Activated naive CD4-positive, alpha-beta T cell treated with anti-CD3 and anti-CD28 coated beads for 36 hours (primary cell): Measurements from ENCODE around the gene PRRC1. TPM values are rescaled to one million over a fixed set of nuclear protein-coding genes. Genes with fewer than 3 reads are reported as not detected.
"Not testable (repeated sequence)": the region's sequence is repeated elsewhere in the genome, so short reads cannot be mapped to it uniquely, and the experiment has no call there.

Experiments
- CTCF ChIA-PET: fragments of 350-600 bp; sonication (Branson Sonifier 250); formaldehyde crosslinking; loops from one replicate; lab custom pipeline; 2021; ENCODE audit warnings: antibody characterized with exemption; lab: Charles Lee
- DNase-seq: peaks from one replicate; pipeline ENCODE4 v3.0.0-alpha.2; 2020
- H3K27ac Mint-ChIP-seq: one replicate; pipeline ENCODE4 v1.8.0; 2021; ENCODE audit warnings: mild to moderate bottlenecking, mixed read lengths
- H3K27me3 Mint-ChIP-seq: one replicate; pipeline ENCODE4 v1.8.0; 2021; ENCODE audit warnings: low read depth, mixed read lengths
- H3K36me3 Mint-ChIP-seq: one replicate; pipeline ENCODE4 v1.8.0; 2021; ENCODE audit warnings: low read depth, mixed read lengths
- H3K4me1 Mint-ChIP-seq: one replicate; pipeline ENCODE4 v1.8.0; 2021; ENCODE audit warnings: low read depth, mixed read lengths
- H3K4me3 Mint-ChIP-seq: one replicate; pipeline ENCODE4 v1.8.0; 2021; ENCODE audit warnings: mild to moderate bottlenecking, moderate library complexity, mixed read lengths
- H3K9me3 Mint-ChIP-seq: one replicate; pipeline ENCODE4 v1.8.0; 2021; ENCODE audit warnings: mixed read lengths
- intact Hi-C: fragments of 100-400 bp; cut with micrococcal nuclease; formaldehyde crosslinking; loops from one replicate; pipeline ENCODE4 v1.15.1; 2023
- total RNA-seq, 2 experiments: library from RNA; stranded (reverse); gene quantifications; one replicate each; pipeline ENCODE4 v1.2.3, GENCODE V29; 2021

PRRC1 gene
- total RNA-seq, 2 experiments from 2014 or later, result 34.1 to 35.1 TPM

DNA sequence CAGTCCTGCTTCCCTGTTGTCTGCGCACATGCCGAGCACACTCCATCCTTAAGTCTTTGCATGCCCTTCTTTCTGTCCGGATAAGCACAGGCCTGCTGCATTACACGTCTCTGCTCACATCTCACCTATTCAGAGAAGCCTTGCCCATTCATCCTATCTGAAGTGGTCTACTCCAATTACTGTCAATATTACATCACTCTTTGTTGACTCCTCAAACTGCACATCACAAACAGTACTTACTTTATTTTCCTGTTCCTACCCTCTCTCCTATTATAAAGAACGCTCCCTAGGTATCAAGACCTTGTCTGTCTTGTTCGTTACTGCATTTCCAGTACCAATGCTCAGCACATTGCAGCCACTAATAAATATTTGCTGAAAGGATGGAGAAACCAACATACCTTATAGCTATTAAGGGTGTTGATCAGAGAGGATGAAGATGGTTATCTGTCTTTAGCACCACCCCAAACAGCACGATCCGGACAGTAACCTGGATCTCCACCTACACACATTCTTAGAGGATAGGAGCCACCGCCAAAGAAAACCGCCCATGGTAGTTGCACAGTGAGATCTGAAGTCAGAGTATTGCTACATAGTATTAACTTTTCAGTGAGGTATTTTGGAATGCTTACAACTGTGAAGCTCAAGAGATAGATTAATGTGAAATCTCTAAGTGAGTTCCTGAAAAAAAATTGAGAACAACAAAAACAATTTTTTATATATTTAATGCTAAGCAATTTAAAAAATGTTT is 1.6 kb upstream of the PRRC1 start:
- Mint-ChIP-seq H3K36me3 (peaks cover 14% of the 10 kb centered on the region), H3K9me3 (peaks cover 4% of the 10 kb centered on the region), H3K27ac (no peak overlapping the region), H3K4me1 (peaks cover 21% of the 10 kb centered on the region), H3K4me3 (no peak overlapping the region), H3K27me3 (peaks cover 7% of the 10 kb centered on the region)
- intact Hi-C loops, result loop anchor here (2.0 to 10.0 kb wide), 4 partner anchors 567 to 1581 kb away; partner anchors contain the start of genes GRAMD2B, PHAX and SLC12A2
- CTCF ChIA-PET, result interaction anchor here (1.1 kb wide), 1 partner anchor 22 kb away, joined by 3 read pairs; no protein-coding TSS in a partner anchor
- DNase-seq, result no peak

DNA sequence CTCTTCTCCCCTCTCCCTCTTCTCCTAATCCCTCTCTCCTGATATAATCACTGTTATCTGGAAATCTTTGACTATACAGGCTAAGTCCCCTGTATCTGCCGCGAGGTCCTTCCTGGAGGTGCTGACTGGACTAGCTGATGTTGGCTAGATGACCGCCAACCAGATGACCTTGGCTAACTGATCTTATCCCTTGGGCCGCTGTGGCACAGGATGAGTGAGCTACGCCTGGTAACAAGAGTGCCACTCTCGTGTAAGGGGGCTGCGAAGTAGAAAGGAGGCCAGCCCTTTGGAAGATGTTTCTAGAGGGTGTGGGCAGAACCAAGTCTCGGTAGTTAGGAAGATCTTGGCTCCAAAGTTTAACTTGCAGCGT is 345 bp upstream of the PRRC1 start:
- peaks cover 25% of the 10 kb centered on the region for H3K36me3 Mint-ChIP-seq
- peaks cover 31% of the 10 kb centered on the region for H3K4me1 Mint-ChIP-seq
- H3K27me3 Mint-ChIP-seq, result no peaks in the 10 kb centered on the region
- intact Hi-C loops, result loop anchor here (1.0 to 10.0 kb wide), 7 partner anchors 25 to 1580 kb away; partner anchors contain the start of genes GRAMD2B, MARCHF3, PHAX and SLC12A2
- peak overlapping the region; percentile 63 for H3K27ac Mint-ChIP-seq
- peaks cover 13% of the 10 kb centered on the region for H3K9me3 Mint-ChIP-seq
- CTCF ChIA-PET, result no interaction called here
- H3K4me3 Mint-ChIP-seq, result peak overlapping the region; percentile 79
- DNase-seq, result no peak

DNA sequence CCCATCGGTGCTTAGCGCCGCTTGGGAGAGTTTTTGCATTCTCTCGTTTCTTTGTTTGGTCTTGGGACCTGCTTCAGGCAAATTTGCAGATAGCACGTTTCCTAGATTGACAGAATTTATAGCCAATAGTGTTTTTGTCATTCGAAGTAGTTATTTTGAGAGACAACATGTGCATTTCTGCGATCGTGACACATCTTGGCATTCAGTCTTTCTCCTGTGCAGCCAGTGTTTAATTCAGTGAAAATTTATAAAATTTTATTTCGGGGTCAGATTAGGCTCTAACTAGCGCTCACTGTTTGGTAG is 830 bp downstream of the PRRC1 start:
- Mint-ChIP-seq H3K9me3 (peaks cover 13% of the 10 kb centered on the region), H3K36me3 (peaks cover 27% of the 10 kb centered on the region), H3K27me3 (no peaks in the 10 kb centered on the region), H3K4me3 (peak overlapping the region; percentile 81), H3K4me1 (peaks cover 31% of the 10 kb centered on the region), H3K27ac (peak overlapping the region; percentile 54)
- CTCF ChIA-PET, result no interaction called here
- intact Hi-C loops, result loop anchor here (2.0 to 10.0 kb wide), 3 partner anchors 19 to 1579 kb away; partner anchors contain the start of gene GRAMD2B
- DNase-seq, result no peak

DNA sequence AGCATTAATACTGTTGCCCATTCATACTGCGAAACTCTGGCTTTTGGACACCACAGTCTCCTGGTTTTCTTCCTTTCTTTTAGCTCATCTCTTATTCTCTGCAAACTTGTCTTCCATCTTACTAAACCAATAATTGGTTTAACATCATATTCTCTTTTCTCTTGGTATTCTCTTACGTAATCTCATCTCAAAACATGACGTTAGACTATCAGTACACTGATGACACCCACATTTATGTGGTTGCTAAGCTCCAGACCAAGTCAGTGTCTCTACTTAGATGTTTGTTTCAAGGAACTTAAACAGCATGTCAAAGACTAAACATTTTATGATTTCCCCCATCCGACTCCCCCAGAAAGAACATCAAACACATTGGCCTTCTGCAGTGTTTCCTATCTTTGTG is 2.1 kb downstream of the PRRC1 start:
- Mint-ChIP-seq H3K36me3 (peaks cover 33% of the 10 kb centered on the region), H3K4me3 (peak overlapping the region; percentile 22), H3K4me1 (peaks cover 31% of the 10 kb centered on the region), H3K27me3 (no peaks in the 10 kb centered on the region), H3K27ac (no peak overlapping the region), H3K9me3 (peaks cover 13% of the 10 kb centered on the region)
- intact Hi-C loops, result loop anchor here (2.0 to 10.0 kb wide), 3 partner anchors 17 to 1578 kb away; partner anchors contain the start of gene GRAMD2B
- no peak for DNase-seq
- CTCF ChIA-PET, result interaction anchor here (1.4 kb wide), 1 partner anchor 12 kb away, joined by 5 read pairs; no protein-coding TSS in a partner anchor

DNA sequence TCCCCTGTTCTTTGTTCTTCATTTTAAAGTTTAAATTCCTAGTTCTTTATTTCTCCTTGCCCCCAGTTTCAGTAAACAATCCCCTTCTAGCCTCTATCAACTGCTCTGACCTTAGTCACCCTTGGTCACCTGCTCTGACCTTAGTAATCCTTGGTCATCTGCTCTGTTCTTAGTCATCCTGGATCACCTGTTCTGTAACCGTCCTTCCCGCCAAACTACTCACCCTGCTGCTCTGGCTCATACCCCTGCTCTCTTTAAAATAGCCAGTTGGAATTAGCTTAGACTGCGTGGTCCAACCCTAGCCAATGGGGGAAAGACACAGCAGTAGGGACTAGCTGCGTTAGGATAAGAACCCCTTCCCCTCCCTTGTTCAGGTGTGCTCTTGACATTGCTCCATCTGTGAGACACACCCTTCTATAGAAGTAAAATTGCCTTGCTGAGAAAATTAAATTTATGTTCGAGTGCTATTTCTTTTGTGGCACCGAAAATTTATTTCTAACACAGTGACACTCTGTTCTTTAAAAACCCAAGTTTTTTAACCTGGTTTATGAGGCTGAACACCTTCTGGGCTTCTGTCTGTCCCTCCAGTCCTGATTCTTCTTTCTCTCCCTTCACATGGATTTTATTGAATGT is 3.8 kb downstream of the PRRC1 start:
- DNase-seq, result no peak
- Mint-ChIP-seq H3K9me3 (peaks cover 13% of the 10 kb centered on the region), H3K4me1 (peaks cover 31% of the 10 kb centered on the region), H3K27me3 (no peaks in the 10 kb centered on the region), H3K4me3 (no peak overlapping the region), H3K27ac (no peak overlapping the region), H3K36me3 (peaks cover 39% of the 10 kb centered on the region)
- CTCF ChIA-PET, result interaction anchor here (1.2 kb wide), 1 partner anchor 15 kb away, joined by 7 read pairs; no protein-coding TSS in a partner anchor
- intact Hi-C loops, result no loop called here

DNA sequence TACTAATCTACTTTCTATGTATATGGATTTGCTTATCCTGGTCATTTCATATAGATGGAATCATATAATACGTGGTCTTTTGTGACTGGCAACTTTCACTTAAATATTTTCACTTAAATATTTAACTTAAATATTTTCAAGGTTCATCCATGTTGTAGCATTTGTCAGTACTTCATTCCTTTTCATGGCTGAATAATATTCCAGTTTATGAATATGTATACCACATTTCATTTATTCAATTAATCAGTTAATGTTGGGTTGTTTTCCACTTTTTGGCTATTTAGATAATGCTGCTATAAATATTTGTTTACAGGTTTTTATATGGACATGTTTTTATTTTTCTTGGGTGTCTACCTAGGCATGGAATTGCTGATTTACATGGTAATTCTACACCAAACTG is 7.7 kb downstream of the PRRC1 start:
- CTCF ChIA-PET, result no interaction called here
- Mint-ChIP-seq H3K9me3 (peaks cover 13% of the 10 kb centered on the region), H3K4me1 (peaks cover 10% of the 10 kb centered on the region), H3K27me3 (no peaks in the 10 kb centered on the region), H3K4me3 (no peak overlapping the region), H3K36me3 (peaks cover 44% of the 10 kb centered on the region), H3K27ac (no peak overlapping the region)
- intact Hi-C loops, result no loop called here
- DNase-seq, result no peak

DNA sequence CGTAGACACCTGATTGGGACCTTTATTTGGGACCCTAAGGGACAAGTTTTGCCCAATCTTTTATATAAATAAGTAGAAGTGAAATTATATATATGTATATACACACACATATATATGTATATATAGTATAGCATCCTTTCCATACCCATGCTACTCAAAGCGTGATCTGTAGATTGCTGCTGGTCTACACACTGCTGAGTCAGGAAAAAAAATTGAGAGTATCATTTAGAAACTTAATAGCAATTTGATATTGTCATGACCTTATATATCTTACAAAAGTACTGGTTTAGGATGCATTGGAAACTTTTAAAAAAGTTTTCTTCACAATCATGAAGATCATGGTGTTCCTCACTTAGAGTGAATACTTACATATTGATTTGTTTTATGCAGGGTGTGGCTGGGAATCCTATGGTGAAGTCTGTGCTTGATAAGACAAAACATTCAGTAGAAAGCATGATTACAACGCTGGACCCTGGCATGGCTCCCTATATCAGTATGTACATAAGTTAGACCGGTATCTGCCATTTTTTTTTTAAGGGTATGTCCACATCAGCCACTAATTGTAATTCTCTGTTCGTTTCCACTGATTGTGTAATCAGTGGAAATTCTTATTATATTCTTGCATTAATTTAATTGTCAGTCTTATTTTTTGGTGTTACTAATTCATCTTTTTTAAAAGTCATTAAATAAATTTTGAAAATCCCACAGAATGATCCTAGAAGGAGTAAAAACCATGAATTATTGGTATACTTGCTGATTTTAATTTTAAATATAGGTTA is 12.7 kb downstream of the PRRC1 start:
- H3K36me3 Mint-ChIP-seq, result peaks cover 36% of the 10 kb centered on the region

DNA sequence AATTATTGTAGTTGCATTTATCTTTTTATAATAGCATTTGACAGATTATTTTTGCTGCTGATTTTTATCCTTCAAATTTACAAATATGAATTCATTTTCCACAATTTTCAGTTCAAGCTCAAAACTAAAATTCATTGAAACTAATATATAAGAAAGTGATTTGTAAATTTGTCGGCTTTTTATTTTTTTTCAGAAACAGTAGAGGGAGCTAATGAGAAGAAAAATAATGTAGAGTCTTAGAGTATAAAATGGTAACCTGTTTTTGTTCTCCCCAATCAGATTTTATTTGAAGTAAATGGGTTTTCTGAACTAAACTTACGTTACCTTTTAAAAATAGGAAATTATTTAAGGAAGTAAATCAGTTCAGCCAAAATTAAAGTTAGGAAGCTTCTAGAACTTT is 19.2 kb downstream of the PRRC1 start:
- Mint-ChIP-seq H3K27me3 (no peaks in the 10 kb centered on the region), H3K4me1 (peaks cover 2% of the 10 kb centered on the region), H3K27ac (no peak overlapping the region), H3K4me3 (no peak overlapping the region), H3K9me3 (peaks cover 6% of the 10 kb centered on the region), H3K36me3 (peaks cover 48% of the 10 kb centered on the region)
- intact Hi-C loops, result loop anchor here (2.0 kb wide), 1 partner anchor 18 kb away; no protein-coding TSS in a partner anchor
- no peak for DNase-seq
- CTCF ChIA-PET, result interaction anchor here (1.3 to 1.6 kb wide), 2 partner anchors 13 to 15 kb away, joined by 4 to 7 read pairs; no protein-coding TSS in a partner anchor

More for the DNA sequence above, 12.7 kb downstream of the PRRC1 start:
- no peaks in the 10 kb centered on the region for H3K4me1 Mint-ChIP-seq
- intact Hi-C loops, result no loop called here
- H3K27me3 Mint-ChIP-seq, result no peaks in the 10 kb centered on the region
- no peaks in the 10 kb centered on the region for H3K9me3 Mint-ChIP-seq
- H3K4me3 Mint-ChIP-seq, result no peak overlapping the region
- CTCF ChIA-PET, result no interaction called here
- H3K27ac Mint-ChIP-seq, result no peak overlapping the region
- no peak for DNase-seq

DNA sequence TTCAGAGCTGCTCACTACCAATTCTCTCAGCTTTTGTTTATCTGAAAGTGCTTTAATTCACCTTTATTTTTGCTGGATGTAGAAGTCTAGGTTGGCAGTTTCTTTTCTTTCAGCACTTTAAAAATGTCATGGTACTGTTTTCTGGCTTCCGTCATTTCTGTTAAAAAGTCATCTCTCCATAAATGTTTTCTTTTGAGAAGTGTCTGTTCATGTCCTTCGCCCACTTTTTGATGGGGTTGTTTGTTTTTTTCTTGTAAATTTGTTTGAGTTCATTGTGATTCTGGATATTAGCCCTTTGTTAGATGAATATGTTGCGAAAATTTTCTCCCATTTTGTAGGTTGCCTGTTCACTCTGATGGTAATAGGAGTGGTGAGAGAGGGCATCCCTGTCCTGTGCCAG is 23.1 kb downstream of the PRRC1 start:
- CTCF ChIA-PET, result interaction anchor here (0.7 to 0.8 kb wide), 2 partner anchors 9 to 48 kb away, joined by 3 read pairs; no protein-coding TSS in a partner anchor
- intact Hi-C loops, H3K9me3 Mint-ChIP-seq: not testable (repeated sequence)

DNA sequence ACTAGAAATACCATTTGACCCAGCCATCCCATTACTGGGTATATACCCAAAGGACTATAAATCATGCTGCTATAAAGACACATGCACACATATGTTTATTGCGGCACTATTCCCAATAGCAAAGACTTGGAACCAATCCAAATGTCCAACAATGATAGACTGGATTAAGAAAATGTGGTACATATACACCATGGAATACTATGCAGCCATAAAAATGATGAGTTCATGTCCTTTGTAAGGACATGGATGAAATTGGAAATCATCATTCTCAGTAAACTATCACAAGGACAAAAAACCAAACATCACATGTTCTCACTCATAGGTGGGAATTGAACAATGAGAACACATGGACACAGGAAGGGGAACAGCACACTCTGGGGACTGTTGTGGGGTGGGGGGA is 27.8 kb downstream of the PRRC1 start:
- H3K36me3 Mint-ChIP-seq, result peaks cover 23% of the 10 kb centered on the region
- intact Hi-C loops, H3K27ac Mint-ChIP-seq, H3K27me3 Mint-ChIP-seq, H3K4me3 Mint-ChIP-seq, CTCF ChIA-PET, DNase-seq, H3K9me3 Mint-ChIP-seq, H3K4me1 Mint-ChIP-seq: not testable (repeated sequence)

More for the DNA sequence above, 23.1 kb downstream of the PRRC1 start:
- not testable (repeated sequence) for H3K27me3 Mint-ChIP-seq, DNase-seq, H3K4me1 Mint-ChIP-seq, H3K27ac Mint-ChIP-seq, H3K4me3 Mint-ChIP-seq
- H3K36me3 Mint-ChIP-seq, result peaks cover 37% of the 10 kb centered on the region

DNA sequence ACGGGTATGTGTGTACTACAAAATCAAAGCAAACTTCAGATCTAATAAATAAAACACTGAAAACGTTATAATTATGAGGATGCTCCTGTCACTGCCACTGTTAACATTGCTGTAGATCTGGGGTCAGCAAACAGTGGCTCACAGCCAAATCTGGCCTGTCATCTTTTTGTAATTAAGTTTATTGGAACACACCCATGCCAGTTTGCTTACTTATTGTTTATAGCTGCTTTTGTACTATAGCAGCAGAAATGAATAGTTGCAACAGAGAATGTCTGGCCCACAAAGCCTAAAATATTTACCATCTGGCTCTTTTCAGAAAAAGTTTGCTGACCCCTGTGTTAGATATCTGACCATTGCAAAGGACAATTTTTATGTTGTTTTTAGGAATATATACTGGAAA is 32.1 kb downstream of the PRRC1 start:
- intact Hi-C loops, result no loop called here
- Mint-ChIP-seq H3K36me3 (peaks cover 18% of the 10 kb centered on the region), H3K27me3 (no peaks in the 10 kb centered on the region), H3K4me1 (peaks cover 9% of the 10 kb centered on the region), H3K9me3 (no peaks in the 10 kb centered on the region), H3K4me3 (no peak overlapping the region), H3K27ac (no peak overlapping the region)
- no peak for DNase-seq
- CTCF ChIA-PET, result interaction anchor here (2.0 to 2.1 kb wide), 2 partner anchors 12 to 13 kb away, joined by 4 to 7 read pairs; no protein-coding TSS in a partner anchor
